Fibroblast of skin of left biceps (primary cell): ENCODE measurements around the gene CT83.

Source experiments
- DNase-seq, 2 experiments: peaks; one replicate each; pipeline ENCODE4 v3.0.0-alpha.2; 2013; ENCODE audit warnings: low read depth in 2 of 2

CT83 gene, protein sequence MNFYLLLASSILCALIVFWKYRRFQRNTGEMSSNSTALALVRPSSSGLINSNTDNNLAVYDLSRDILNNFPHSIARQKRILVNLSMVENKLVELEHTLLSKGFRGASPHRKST

DNA sequence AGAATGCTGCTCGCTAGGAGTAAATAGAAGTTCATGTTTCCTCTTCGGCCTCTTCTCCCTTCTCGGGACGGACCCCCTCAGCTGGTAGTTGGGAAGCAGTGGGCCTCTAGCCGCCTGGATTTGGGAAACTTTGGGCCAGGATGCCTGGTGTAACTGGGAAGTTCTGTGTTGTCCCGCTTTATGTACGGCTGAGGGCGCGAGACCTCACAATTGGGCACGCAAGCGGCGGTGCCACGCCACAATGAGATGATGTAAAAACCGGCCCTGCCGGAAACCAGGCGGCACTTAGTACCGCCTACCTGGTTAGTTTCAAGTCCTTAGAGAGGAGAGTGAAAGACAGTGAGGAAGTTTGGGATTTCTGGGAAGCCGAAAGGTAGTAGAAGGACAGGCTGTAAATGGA is at the start of gene CT83:
Gene CT83 (minus strand): TSS at position 155 of the 400 bp plus-strand sequence. CDS start 120 bp downstream, at position 35.
- DNase-seq = no peak

DNA sequence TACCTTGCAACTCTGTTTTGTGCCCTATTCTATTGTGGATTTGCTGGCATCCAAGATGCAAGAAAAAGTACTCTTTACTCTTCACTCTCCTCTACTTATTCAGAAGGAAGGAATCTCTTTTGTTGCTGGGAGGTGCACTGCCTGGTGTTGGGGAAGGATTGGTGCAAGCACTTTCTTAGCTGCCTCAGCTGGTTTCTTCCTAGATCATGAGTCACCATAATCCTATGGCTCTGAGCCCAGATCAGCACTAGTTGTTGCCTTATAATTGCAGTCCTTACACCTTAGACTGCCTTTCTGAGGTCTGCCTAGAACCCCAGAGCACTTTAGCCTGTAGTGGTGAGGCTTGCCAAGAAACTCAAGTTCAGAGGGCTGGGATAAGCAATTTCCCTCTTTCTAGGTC is 37.0 kb upstream of the CT83 start:
- DNase-seq = no peak

DNA sequence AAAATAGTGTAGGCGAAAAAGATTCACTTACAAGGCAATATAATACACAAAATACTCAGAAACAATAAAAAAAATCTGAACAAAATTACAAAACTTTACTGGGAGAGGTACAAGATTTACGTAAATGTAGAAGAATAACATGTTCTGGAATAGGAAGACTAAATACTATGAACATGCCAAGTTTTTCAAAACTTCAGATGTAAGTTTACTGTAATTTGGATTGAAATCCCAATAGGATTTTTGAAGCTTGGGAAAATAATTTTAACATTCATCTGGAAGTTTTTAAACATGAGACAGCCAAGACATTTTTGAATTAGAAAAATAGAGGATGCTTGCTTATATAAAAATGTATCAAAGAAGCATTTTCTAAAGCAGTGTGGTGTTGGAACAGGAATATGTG is 30.5 kb upstream of the CT83 start:
- DNase-seq = no peak

DNA sequence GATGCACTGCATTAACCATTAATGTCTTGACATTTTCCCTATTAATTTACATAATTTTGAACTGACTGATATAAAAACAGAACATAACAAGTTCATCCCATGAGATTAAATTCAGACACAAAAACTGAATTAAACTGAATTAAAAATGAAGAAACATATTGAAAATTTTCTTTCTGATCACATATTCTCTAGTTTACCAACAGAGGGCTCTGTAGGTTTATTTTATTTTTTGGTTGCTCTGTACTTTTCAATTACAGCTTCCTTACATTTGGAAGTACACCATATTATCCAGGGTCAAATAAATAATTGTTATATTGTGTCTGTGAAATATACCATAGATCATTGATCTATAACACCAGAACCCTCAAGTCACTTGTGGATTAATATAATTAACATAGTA is 27.3 kb upstream of the CT83 start:
- no peak for DNase-seq

DNA sequence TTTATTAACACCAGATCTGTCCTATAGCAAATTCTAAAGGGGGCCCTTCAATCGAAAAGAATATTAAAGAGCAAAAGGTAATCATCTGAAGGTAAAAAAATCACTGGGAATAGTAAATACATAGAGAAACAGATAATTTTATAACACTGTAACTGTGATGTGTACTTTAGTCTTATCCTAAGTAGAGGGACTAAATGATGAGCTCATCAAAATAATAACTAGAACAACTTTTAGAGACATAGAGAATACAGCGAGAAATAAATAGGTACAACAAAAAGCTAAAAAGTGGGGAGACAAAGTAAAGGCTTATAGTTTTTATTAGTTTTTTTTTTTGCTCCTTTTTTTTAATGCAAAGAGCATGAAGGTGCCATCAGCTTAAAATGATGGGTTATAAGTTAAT is 17.3 kb upstream of the CT83 start:
- DNase-seq = no peak

DNA sequence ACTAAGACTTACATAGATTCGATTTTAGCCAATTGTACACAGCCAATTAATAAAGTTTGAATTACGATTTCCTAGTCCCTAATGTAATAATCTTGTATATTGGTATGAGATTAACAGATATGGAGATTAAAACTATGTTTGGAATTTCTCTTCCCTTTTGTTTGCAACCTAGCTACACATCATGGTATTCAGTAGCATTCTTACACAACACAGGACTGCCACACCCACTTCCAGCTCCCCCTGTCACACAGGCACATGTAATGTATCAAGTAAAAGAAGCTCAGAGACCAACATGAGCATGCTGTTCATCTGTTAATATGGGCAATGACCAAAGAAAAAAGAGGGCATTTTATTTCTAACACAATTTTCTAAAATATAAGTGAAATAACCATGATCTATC is 13.6 kb downstream of the CT83 start:
- DNase-seq = no peak

DNA sequence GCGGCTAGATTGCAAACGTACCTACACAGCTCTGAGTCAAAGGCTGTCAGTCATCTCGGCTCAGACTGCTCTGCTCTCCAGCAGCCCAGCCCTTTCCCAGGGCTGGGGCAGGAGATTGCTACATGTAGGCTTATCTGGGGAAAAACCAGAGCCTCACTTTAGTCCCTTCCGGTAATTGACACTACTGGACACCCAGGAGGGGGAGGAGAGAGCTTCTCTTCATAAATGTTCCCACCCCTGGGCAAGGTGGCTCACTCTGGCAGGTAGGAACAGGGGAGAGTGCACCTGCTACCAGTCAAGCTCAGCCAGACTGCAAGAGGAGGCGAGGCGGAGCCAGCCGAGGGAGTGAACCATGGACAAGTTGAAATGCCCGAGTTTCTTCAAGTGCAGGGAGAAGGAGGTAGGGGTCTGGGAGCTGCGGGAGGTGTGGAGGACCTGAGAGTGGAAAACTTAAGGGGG is 26.4 kb downstream of the CT83 start, which contains the start of gene SLC6A14:
Gene SLC6A14 (plus strand): TSS at position 249 of the 459 bp plus-strand sequence. CDS start 104 bp downstream, at position 353.
- DNase-seq = no peak

DNA sequence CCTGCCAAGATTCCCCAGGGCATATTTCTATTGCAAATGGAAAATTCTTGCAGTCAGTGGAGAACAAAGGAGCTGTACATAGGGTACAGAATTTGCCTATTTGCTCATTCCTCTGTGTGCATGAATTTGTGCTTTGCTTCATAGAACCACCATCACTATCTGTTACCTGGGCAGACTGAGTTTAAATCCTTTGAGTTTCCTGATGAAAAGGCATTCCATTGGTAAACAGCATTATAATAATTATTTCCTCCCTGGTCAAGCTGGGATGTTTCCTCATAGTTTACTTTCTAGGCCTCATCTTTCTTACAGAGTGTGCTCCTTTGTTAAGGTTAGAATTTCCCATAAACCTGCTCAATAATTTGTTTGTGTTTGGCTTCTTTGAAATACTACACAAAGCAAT is 27.2 kb downstream of the CT83 start:
- DNase-seq = no peak

DNA sequence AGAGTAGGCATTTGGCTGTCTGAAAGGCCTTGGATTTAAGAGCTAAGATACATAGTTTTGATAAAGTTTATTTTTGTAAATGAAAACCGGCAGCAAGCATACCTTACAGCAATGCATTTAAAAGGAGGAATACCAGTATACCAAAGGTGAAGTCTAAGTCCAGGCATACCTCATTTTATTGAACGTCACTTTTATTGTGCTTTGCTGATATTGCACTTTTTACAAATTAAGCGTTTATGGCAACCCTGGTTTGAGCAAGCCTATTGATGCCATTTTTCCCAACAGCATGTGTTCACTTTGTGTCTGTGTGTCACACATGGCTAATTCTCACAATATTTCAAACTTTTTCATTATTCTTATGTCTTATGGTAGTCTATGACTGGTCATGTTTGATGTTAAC is 34.8 kb downstream of the CT83 start:
- no peak for DNase-seq

DNA sequence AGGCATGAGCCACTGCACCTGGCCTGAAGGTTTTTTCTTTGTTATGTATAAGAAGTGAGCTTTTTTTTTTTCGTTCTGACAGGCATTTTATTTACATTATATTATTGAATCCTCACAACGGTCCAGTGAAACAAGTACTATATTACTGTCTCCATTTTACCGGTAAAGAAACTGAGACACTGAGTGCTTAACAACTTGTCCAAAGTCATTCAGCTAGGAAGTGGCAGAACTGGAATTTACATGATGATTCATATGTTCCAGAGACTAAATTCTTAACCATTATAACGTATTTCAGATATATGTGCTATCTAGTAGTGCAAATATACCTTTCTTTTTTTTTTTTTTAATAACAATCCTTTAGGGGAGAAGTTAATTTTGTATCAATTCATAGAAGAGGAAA is 44.8 kb downstream of the CT83 start:
- DNase-seq = no peak

DNA sequence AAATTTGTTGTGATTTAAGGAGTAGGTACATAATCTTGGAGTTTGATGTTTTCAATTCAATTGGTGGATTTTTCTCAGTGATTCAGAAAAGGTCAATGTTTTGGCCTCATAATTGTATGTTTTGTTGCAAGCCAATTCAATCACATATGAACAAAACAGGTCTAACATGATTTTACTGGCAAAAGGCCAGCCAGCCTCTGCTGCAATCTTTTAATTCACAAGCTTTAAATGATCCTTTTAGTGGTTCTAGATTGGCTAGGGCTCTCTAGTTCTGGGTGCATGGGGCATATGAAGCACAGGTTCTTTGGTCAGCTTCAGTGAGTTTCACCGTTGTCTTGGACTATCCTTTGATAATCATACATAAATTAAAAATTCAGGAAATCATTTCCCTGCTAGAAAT is 45.6 kb downstream of the CT83 start:
- DNase-seq = no peak

DNA sequence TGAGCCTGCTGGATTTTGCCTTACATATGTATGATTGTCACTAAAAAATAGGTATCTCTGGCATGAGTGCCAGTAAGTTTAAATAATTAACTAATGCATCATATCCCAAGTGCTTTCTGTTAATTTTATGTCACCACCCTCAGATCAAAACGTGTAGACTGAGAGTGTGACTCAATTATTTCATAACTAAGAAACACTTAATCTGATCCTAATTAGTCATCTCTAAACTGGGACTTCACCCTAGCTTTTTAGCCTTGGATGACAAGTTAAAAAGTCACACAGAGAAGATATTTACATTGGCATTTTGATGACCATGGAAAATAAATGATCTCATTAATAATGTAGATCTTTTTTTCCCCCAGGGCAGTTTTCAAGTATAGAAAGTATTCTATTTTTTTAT is 49.5 kb downstream of the CT83 start:
- no peak for DNase-seq
